Neural cell (in vitro differentiated cells): ENCODE data around the gene KRTAP12-2. TPM values are rescaled to one million over a fixed set of nuclear protein-coding genes. Genes with fewer than 3 reads are reported as not detected.
"Not testable (repeated sequence)": the region's sequence is repeated elsewhere in the genome, so short reads cannot be mapped to it uniquely, and the experiment has no call there.

Experiments
- H2AFZ ChIP-seq: fragments of 200-600, 300-800 bp; sonication (generic), shearing (Covaris generic); 2 replicates; pipeline ENCODE4 v1.6.0; 2014; ENCODE audit warnings: low read depth, mild to moderate bottlenecking, antibody characterized with exemption, low read length, moderate library complexity
- H3F3A ChIP-seq: fragments of 200-600 bp; shearing (Covaris generic); 2 replicates; pipeline ENCODE4 v1.6.1; 2016; ENCODE audit warnings: mild to moderate bottlenecking, moderate library complexity, mixed read lengths, antibody characterized with exemption, low read length; ENCODE audit not compliant: insufficient read depth, poor library complexity, severe bottlenecking
- H3K27ac ChIP-seq: fragments of 200-600, 300-800 bp; sonication (generic), shearing (Covaris generic); 2 replicates; pipeline ENCODE4 v1.5.1; 2014; ENCODE audit warnings: mild to moderate bottlenecking, low read length, moderate library complexity
- H3K27me3 ChIP-seq: fragments of 300-800, 200-600 bp; sonication (generic), shearing (Covaris generic); 2 replicates; pipeline ENCODE4 v1.6.0; 2014; ENCODE audit warnings: mild to moderate bottlenecking, low read depth, low read length, moderate library complexity; ENCODE audit not compliant: insufficient read depth
- H3K36me3 ChIP-seq: fragments of 300-800, 200-600 bp; sonication (generic), shearing (Covaris generic); 2 replicates; pipeline ENCODE4 v1.5.1; 2014; ENCODE audit warnings: mild to moderate bottlenecking, antibody characterized with exemption, low read length, moderate library complexity; ENCODE audit not compliant: insufficient read depth
- H3K4me2 ChIP-seq: fragments of 300-800, 200-600 bp; sonication (generic), shearing (Covaris generic); 2 replicates; pipeline ENCODE4 v1.6.0; 2014; ENCODE audit warnings: mild to moderate bottlenecking, low read length
- H3K4me3 ChIP-seq: fragments of 300-800, 200-600 bp; sonication (generic), shearing (Covaris generic); 2 replicates; pipeline ENCODE4 v1.5.1; 2014; ENCODE audit warnings: mild to moderate bottlenecking, low read length, moderate library complexity
- H3K79me2 ChIP-seq: fragments of 200-600 bp; shearing (Covaris generic); replicated peaks from 2 replicates; pipeline ENCODE4 v1.6.0; 2014; ENCODE audit warnings: mild to moderate bottlenecking, low read length, moderate library complexity; ENCODE audit not compliant: insufficient read depth
- H3K9ac ChIP-seq: fragments of 300-800, 200-600 bp; sonication (generic), shearing (Covaris generic); 2 replicates; pipeline ENCODE4 v1.6.1; 2016; ENCODE audit warnings: mild to moderate bottlenecking, low read length, mixed read lengths
- H3K9me2 ChIP-seq: fragments of 200-600 bp; shearing (Covaris generic); 2 replicates; pipeline ENCODE4 v1.6.1; 2016; ENCODE audit warnings: mild to moderate bottlenecking, low read length, mixed read lengths; ENCODE audit not compliant: insufficient read depth
- H3K9me3 ChIP-seq: fragments of 200-600, 300-800 bp; sonication (generic), shearing (Covaris generic); 2 replicates; pipeline ENCODE4 v1.6.1; 2016; ENCODE audit warnings: mild to moderate bottlenecking, mixed run types, low read length, moderate library complexity, mixed read lengths
- H4K20me1 ChIP-seq: fragments of 200-600 bp; shearing (Covaris generic); 2 replicates; pipeline ENCODE4 v1.6.1; 2016; ENCODE audit warnings: mild to moderate bottlenecking, mixed run types; ENCODE audit not compliant: insufficient read depth
- CTCF ChIP-seq: fragments of 450-650 bp; IDR thresholded peaks from 2 replicates; pipeline ENCODE4 v1.5.1; 2014; ENCODE audit warnings: antibody characterized with exemption, mild to moderate bottlenecking, moderate library complexity; ENCODE audit not compliant: poor library complexity, severe bottlenecking
- EP300 ChIP-seq: fragments of 450-650 bp; conservative IDR thresholded peaks from 2 replicates; pipeline ENCODE4 v1.6.1; 2014; ENCODE audit warnings: antibody characterized with exemption, mild to moderate bottlenecking, moderate library complexity; ENCODE audit not compliant: poor library complexity, severe bottlenecking
- EZH2 ChIP-seq: fragments of 200-600, 300-800 bp; shearing (Covaris generic), sonication (generic); IDR thresholded peaks from 2 replicates; pipeline ENCODE4 v1.6.1; 2014; ENCODE audit warnings: antibody characterized with exemption, low read length, borderline replicate concordance, mild to moderate bottlenecking; ENCODE audit not compliant: insufficient read depth, poor library complexity, severe bottlenecking
- MXI1 ChIP-seq: fragments of 450-650 bp; conservative IDR thresholded peaks from 2 replicates; pipeline ENCODE4 v1.6.1; 2014; ENCODE audit warnings: antibody characterized with exemption, mild to moderate bottlenecking; ENCODE audit not compliant: poor library complexity, severe bottlenecking
- POLR2AphosphoS5 ChIP-seq: IDR thresholded peaks from 2 replicates; pipeline ENCODE4 v1.6.1; 2012
- RAD21 ChIP-seq: fragments of 450-650 bp; conservative IDR thresholded peaks from 2 replicates; pipeline ENCODE4 v1.6.1; 2014; ENCODE audit warnings: antibody characterized with exemption, mild to moderate bottlenecking, moderate library complexity
- REST ChIP-seq: IDR thresholded peaks from 2 replicates; pipeline ENCODE4 v1.6.1; 2012; ENCODE audit warnings: borderline replicate concordance
- SMC3 ChIP-seq: fragments of 450-650 bp; conservative IDR thresholded peaks from 2 replicates; pipeline ENCODE4 v1.6.1; 2014; ENCODE audit warnings: antibody characterized with exemption, mild to moderate bottlenecking, moderate library complexity; ENCODE audit not compliant: poor library complexity
- TAF1 ChIP-seq: IDR thresholded peaks from 2 replicates; pipeline ENCODE4 v1.6.1; 2012; ENCODE audit warnings: low read depth
- polyA plus RNA-seq: library from polyadenylated mRNA; depleted of rRNA; stranded (reverse); fragments of >200 nt; gene quantifications from 2 replicates; pipeline ENCODE4 v1.2.3, GENCODE V29; 2014

KRTAP12-2 gene
- polyA plus RNA-seq, 1 donor from 2014 or later = not detected

DNA sequence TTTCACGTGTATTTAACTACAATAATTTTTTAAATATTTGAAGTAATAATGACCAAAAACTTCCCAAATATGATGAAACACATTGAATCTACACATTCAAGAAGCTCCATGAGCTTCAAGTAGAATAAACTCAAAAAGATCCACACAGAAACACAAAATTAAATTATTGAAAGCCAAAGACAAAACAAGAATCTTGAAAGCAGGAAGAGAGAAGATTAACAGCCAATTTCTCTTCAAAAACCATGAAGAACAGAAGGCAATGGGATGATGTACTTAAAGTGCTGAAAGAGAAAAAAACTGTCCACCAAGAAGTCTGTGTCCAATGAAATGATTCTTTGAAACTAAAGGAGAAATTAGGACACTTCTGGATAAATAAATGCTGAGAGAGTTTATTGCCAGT is 34.7 kb downstream of the KRTAP12-2 start:
- Histone ChIP-seq H3K4me2 (no peak overlapping the region), H2AFZ (no peak overlapping the region), H3K79me2 (no peaks in the 10 kb centered on the region), H3K27me3 (no peaks in the 10 kb centered on the region), H3K27ac (no peak overlapping the region), H4K20me1 (no peaks in the 10 kb centered on the region), H3K36me3 (no peaks in the 10 kb centered on the region), H3K9ac (no peak overlapping the region), H3F3A (no peaks in the 10 kb centered on the region), H3K4me3 (no peak overlapping the region), H3K9me3 (peaks cover 4% of the 10 kb centered on the region), H3K9me2 (no peaks in the 10 kb centered on the region)
- no peak for TF ChIP-seq RAD21
- TF ChIP-seq REST = no peak
- TF ChIP-seq EP300 = no peak

- no peak for TF ChIP-seq CTCF
- no peak for TF ChIP-seq EP300
- TF ChIP-seq MXI1 = no peak
- no peak for TF ChIP-seq TAF1
- no peak for TF ChIP-seq RAD21
- no peak for TF ChIP-seq EZH2
Measured at GRCh38 chr21:44630440-44630839, 36.3 kb downstream of the KRTAP12-2 start.

DNA sequence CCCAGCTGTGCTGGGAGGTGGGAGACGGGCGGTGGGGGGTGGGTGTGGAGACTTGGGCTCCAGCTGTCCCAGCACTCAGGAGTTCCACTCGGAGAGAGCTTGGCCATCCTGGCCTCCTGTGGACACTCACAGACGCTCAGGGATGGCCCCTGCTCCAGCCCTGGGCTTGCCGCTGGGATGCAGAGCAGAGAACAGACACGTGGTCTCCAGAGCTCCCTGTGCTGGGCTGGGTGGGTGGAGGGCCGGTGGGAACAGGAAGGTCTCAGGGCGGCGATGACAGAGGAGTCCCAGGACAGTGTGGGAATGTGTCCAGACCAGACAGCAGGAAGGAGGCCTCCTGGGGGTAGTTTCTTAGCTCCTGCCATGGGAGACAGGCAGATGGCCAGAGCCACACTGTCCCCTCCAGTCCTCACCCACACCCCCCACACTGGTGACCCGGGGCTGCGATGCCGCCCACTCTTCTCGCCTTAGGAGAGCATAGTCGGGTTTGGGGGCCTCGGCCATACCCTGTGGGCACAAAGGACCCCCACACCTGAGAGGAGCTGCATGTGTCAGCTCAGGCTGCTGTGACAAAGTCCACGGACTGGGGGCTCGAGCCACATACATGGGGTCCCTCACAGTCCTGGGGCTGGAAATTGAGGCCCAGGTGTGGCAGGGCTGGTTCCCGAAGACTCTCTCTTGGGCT is 37.9 kb downstream of the KRTAP12-2 start:
- no peak for TF ChIP-seq POLR2AphosphoS5
- TF ChIP-seq REST = no peak
- TF ChIP-seq RAD21 = no peak
- no peak for TF ChIP-seq SMC3
- no peaks in the 10 kb centered on the region for H3K9me2 ChIP-seq
- no peaks in the 10 kb centered on the region for H3F3A ChIP-seq
- H3K27me3 ChIP-seq = no peaks in the 10 kb centered on the region
- no peak overlapping the region for H3K9ac ChIP-seq
- no peak overlapping the region for H3K27ac ChIP-seq
- H3K4me2 ChIP-seq = no peak overlapping the region
- no peak overlapping the region for H3K4me3 ChIP-seq
- H3K9me3 ChIP-seq = peaks cover 7% of the 10 kb centered on the region
- no peaks in the 10 kb centered on the region for H4K20me1 ChIP-seq
- H3K36me3 ChIP-seq = no peaks in the 10 kb centered on the region
- no peaks in the 10 kb centered on the region for H3K79me2 ChIP-seq
- no peak overlapping the region for H2AFZ ChIP-seq

More at GRCh38 chr21:44630440-44630839, 36.3 kb downstream of the KRTAP12-2 start:
- no peaks in the 10 kb centered on the region for H3K9me2 ChIP-seq
- H3K27ac ChIP-seq = no peak overlapping the region
- no peak overlapping the region for H3K4me2 ChIP-seq
- peaks cover 4% of the 10 kb centered on the region for H3K9me3 ChIP-seq
- no peaks in the 10 kb centered on the region for H3F3A ChIP-seq
- H3K79me2 ChIP-seq = no peaks in the 10 kb centered on the region
- no peak overlapping the region for H2AFZ ChIP-seq
- H3K36me3 ChIP-seq = no peaks in the 10 kb centered on the region
- no peaks in the 10 kb centered on the region for H4K20me1 ChIP-seq
- H3K27me3 ChIP-seq = no peaks in the 10 kb centered on the region
- H3K4me3 ChIP-seq = no peak overlapping the region
- no peak overlapping the region for H3K9ac ChIP-seq

DNA sequence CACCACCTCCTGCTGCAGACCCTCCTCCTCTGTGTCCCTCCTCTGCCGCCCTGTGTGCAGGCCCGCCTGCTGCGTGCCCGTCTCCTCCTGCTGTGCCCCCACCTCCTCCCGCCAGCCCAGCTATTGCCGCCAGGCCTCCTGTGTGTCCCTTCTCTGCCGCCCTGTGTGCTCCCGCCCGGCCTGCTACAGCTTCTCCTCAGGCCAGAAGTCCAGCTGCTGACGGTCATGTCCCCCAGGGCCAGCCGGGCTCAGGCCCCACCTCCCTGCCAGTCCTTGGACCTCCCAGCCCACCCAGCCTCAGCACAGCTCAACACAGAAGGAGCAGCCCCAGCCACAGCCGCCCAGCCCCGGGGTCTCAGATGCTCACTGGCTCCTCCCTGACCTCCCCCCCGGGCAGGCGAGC is 38.9 kb downstream of the KRTAP12-2 start:
- not testable (repeated sequence) for H3F3A ChIP-seq, H3K9me3 ChIP-seq, H3K4me3 ChIP-seq, H3K27ac ChIP-seq, H3K79me2 ChIP-seq, H2AFZ ChIP-seq, H3K9me2 ChIP-seq, H3K4me2 ChIP-seq, H3K9ac ChIP-seq, H3K36me3 ChIP-seq, H4K20me1 ChIP-seq, H3K27me3 ChIP-seq
